GM15510 (cell line): ENCODE measurements around the gene MCFD2.

Experiments used
- POLR2A ChIP-seq: IDR thresholded peaks from 3 replicates; pipeline ENCODE4 v1.6.1; 2011; ENCODE audit warnings: borderline replicate concordance; ENCODE audit not compliant: insufficient read length; ENCODE audit errors: extremely low read depth

The MCFD2 gene

GRCh38 chr2:46891956-46892553, 23.6 kb downstream of the MCFD2 start:
- TF ChIP-seq POLR2A: no peak

GRCh38 chr2:46888421-46888952, 27.1 kb downstream of the MCFD2 start:
- no peak for TF ChIP-seq POLR2A

DNA sequence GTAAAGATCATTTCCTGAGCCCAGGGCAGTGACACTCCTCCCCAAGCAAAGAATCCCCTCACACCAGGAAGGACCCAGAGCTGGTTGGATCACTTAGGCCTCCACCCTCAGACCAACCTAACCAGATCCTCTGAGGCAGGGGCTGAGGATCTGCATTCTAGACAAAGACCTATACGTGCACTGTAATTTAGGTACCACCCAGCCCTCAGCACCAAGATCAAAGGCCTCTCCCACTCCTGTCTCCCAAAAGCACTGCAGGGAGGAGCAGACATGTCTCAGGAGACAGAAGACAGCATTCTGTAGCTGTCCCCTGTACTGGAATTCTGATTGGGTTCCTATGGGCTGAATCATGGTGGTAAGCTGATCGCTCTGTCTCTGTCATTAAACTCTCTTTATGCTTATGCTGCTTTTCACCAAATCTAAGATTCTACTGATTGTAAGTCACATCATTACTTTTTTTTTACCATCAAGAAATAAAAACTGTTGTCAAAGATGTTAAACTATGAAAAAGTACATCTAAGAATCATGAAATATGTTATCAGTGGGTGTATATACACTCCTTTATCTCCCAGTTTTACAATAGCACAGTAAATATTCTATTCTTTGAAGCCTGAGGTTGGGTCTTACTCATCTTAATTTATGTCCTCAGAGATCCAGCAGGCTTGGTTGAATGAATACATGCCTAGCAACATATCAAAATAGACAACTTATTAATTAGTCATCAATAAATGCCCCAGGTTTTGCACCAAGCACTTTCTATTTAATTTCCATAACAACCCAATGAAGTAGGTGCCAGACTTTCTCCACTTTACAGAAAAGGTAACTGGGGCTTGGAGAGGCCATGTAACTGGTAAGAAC, 28.3 kb downstream of the MCFD2 start:
- no peak for TF ChIP-seq POLR2A

DNA sequence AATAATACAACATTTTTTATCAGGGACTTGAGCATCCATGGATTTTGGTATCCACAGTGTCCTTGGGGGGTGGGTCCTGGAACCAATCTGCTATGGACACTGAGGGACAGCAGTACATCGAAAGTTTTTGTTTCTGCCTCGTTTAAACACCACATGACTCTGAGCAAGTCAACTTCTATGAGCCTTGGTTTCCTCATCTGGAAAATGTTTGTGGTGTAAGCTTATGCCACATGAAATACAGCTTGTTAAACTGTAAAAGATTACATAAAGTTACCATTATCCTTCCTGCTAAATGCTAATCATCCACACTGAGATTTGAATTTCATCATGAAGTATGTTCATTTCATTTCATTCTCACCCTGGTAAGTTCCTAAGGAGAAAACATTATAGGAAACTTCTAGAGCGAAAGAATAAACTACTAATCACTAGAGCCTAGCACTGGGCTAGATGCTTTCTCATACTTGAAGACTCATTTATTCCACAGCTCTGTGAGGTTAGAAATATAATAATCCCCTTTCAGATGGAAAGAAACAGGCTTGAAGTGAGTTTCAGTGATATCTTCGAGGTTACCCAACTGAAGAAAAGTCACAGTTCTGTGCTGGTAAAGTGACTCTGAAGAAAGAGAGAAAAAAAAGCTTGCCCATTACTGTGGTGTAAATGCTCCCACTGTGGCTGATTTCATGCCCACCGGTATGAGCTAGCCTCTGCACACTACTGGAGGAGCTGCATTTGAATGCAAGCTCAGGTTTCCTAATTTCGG, 29.2 kb downstream of the MCFD2 start:
- no peak for TF ChIP-seq POLR2A

- TF ChIP-seq POLR2A: no peak
These were observed 30.2 kb downstream of the MCFD2 start for GRCh38 chr2:46885376-46885775.

DNA sequence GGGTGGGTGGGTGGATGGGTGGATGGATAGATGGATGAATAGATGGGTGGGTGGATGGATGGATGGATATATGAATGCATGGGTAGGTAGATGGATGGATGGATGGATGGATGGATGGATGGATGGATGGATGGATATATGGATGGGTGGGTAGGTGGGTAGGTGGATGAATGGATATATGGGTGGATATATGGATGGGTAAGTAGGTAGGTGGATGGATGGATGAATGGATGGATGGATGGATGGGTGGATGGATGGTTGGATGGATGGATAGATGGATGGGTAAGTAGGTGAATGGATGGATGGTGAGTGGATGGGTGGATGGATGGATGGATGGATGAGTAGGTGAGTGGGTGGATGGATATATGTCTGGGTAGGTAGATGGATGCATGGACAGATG, 36.1 kb downstream of the MCFD2 start:
- no peak for TF ChIP-seq POLR2A

- TF ChIP-seq POLR2A: no peak
These were observed 36.7 kb downstream of the MCFD2 start for GRCh38 chr2:46878886-46879285.

DNA sequence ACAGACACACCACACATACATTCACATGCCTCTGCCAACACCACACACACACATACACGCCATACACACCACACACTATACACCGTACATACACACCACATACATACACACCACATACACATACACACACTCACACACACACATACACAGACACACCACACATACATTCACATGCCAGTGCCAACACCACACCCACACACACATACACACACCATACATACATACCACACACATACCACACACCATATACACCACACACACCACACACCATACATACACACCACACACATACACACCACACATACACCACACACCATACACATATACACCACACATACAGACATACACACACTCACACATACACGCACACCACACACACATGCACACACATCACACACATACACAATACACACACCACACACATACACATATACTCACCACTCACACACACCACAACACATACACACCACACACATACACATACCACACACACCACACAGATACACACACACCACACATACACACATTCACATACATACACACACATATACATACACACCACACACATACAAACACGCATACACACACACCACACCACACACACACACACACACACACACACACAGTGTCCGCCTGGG, 37.2 kb downstream of the MCFD2 start:
- TF ChIP-seq POLR2A: no peak

- no peak for TF ChIP-seq POLR2A
These were observed 37.9 kb downstream of the MCFD2 start for GRCh38 chr2:46877619-46878113.

GRCh38 chr2:46876741-46877384, 38.7 kb downstream of the MCFD2 start:
- TF ChIP-seq POLR2A: no peak

- no peak for TF ChIP-seq POLR2A
These were observed 40.2 kb downstream of the MCFD2 start for GRCh38 chr2:46875226-46875899.

DNA sequence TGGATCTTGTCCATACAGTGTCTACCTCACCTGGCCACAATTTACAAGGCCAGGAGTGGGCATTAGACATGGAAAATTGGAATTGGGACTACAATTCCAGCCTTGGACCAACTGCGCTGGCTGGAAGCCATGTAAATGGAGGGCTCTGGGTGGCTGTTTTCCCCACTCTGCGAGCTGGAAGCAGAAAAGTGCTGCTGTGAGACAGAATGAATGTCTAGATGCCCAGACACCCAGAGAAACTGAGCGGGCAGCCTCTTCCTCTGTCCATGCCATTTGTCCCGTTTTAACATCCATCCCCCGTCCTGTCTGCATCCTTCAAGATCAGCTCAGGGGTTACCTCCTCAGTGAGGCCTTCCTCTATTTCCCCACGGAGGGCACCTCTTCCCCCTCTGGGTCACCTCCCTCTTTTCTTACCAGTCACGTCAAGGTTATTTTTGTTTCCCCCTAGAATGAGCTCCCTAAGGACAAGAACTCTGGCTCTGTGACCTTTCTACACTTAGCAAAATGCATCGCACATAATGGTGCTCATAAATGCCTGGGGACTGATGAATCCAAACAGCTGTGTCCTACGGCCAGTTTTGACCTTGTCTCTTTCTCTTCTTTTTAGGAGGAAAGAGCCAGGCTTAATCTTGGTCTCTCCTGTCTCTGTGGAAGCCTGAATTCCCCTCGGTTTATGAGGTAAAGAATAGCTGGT, 41.2 kb downstream of the MCFD2 start:
- no peak for TF ChIP-seq POLR2A

DNA sequence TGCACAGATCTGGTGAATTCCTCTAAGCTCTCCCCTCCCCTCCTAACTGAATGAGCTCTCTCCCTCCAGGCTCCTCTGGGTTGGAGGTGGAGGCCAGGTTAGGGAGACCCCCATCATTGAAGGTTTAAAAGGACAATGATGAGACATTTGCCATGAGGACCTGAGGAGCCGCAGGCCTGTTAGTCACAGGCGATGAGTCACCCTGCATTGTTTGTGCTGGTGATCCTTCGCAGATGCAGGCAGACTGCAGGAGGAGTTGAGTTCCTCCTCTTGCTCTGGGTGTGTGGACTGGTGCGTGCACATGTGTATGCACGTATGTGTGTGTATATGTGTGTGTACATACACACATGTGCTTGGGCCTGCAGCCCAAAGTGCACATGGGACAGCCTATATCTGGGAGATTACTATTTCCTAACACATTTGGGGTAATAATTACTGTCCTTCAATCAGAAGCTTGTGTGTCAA, 42.0 kb downstream of the MCFD2 start:
- TF ChIP-seq POLR2A: no peak
